Umbilical cord (tissue), 2 donors: Measurements from ENCODE around the gene LENEP. TPM values are rescaled to one million over a fixed set of nuclear protein-coding genes. Genes with fewer than 3 reads are reported as not detected.

Experiments
- DNase-seq: peaks from one replicate; pipeline ENCODE4 v3.0.0-alpha.2; 2015; ENCODE audit warnings: low spot score
- total RNA-seq: library from RNA; depleted of rRNA; stranded (reverse); fragments of >200 nt; gene quantifications from one replicate; pipeline ENCODE4 v1.2.3, GENCODE V29; 2014; ENCODE audit warnings: low replicate concordance; ENCODE audit not compliant: insufficient read depth

The LENEP gene
- total RNA-seq, 1 donor from 2014 or later, result not detected

GRCh38 chr1:154960446-154961136 lies 32.8 kb upstream of the LENEP start:
- DNase-seq, result no peak

DNA sequence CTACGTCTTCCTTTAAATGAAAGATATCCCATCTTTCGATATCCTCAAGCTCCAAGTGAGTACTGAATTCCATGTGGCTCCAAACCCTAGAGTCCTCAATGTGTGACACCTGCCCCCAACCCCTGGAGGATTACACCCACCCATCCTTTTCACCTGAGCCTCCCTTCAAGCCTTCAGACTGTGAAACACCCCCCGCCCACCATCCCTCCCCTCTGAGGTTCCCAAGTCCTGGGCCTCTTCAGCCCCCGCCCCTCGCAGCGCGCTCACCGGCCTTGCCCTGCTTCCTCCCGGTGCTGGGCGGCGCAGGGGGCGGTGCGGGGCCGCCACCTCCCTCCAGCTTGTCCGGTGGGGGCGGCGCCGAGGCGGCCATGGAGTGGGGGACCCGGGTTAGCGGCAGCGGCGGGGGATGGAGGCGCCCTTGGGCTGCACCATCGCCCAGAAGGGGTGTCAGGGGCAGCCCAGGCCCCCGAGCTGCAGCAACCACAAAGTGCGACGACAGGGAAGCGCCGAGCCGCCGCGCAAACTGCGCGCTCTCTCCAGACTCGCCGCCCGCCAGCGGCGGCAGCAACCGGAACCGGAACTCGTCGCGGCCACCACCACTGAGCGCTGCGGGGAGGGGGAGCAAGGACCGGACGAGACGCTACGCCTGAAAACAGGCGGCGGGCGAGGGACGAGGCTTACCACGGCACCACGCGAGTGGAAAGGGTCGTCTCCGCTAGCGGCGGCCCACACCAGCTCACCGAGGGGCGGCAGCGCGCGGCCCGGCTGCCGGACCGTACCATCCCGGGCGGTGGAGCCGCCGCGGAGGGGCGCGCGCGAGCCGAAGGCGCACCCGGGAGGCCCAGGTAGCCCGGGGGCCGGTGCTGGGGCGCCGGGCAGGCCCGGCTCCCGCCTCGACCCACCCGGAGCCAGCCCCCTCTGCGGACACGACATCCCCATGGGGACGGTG lies 31.9 kb upstream of the LENEP start, which contains the start of gene PYGO2:
PYGO2 (minus strand) TSS at position 576 of the 949 bp plus-strand sequence; CDS start at position 370, 206 bp downstream.
- peak; percentile 89 for DNase-seq

GRCh38 chr1:154962156-154962749 lies 31.1 kb upstream of the LENEP start:
- DNase-seq, result peak; percentile 45

- no peak for DNase-seq
Measured at GRCh38 chr1:154962795-154963330, 30.5 kb upstream of the LENEP start.

GRCh38 chr1:154963643-154964042 lies 29.7 kb upstream of the LENEP start:
- no peak for DNase-seq

DNA sequence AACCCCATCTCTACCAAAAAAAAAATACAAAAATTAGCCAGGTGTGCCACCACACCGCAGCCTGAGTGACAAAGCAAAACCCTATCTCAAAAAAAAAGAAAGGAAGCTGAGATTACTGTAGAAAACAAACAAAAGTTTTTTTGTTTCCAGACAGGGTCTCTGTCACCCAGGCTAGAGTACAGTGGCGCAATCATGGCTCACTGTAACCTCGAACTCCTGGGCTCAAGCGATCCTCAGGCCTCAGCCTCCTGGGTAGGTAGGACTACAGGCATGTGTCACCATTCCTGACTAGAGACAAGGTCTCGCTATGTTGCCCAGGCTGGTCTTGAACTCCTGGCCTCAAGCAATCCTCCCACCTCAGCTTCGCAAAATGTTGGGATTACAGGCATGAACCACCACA lies 29.0 kb upstream of the LENEP start:
- no peak for DNase-seq

- no peak for DNase-seq
Measured at GRCh38 chr1:154966111-154966510, 27.3 kb upstream of the LENEP start.

DNA sequence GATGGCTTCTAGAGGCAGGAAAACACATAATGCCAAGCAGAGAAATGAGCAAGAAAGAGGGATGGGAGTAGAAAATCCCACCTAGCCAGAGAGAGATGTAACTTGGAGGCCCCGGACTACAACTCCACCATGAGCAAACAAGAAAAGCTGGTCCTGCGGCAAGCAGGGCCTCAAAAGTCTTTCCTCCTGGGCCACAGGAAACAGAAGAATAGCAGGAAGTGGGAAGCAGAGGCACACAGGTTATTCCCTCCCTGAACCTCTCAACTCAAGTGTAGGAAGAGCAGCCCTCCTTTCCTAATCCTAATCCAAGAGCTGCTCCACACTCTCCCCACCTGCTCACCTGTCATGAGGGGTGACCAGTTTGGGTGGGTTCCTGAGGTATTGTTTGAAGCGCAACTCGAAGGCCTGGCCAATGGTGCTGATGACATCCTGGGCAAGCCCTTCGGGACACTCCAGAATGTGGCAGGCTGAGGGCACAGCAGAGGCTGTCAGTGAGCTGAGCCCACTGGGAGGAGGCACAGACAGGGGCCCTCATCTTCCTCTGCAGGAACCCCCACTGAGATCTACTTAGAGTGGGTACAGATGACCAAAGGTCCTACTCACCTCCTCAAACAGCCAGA lies 25.9 kb upstream of the LENEP start:
- DNase-seq, result no peak

- no peak for DNase-seq
Measured at GRCh38 chr1:154968731-154969130, 24.7 kb upstream of the LENEP start.

GRCh38 chr1:154969246-154969645 lies 24.1 kb upstream of the LENEP start:
- no peak for DNase-seq

DNA sequence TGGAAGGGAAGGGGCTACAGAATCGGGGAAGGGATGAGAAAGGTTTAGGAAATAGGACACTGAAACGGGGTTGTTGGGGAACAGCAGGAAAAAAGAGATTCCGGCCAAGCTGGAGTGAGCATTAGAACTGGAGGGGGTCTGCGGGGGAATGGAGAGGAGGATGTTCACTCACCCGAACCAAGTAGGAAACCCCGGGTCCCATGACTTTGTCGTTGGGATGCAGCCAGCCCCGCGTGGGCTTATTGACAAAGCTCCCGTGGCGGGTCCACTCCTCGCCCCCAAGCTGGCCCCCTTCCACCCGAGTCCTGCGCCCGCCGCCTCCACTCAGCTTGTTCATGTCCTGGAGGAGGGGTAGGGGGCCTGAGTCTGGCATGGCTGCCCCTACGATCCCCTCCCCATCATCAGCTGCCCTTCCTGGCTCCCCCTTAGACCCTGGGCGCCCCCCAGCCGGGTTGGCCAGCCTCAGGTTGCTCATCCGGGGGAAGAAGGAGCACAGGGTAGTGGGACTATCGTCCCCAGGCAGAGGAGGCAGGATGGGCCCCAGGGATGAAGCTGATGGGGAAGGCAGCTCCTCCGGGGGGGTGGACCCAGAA lies 23.4 kb upstream of the LENEP start:
- DNase-seq, result no peak

GRCh38 chr1:154970631-154971340 lies 22.6 kb upstream of the LENEP start, which contains the start of gene SHC1:
Gene SHC1, minus strand, starts transcription at chr1:154970747. Its CDS starts 221 bp downstream, at chr1:154970526.
- DNase-seq, result peak; percentile 99

GRCh38 chr1:154971341-154971998 lies 21.9 kb upstream of the LENEP start:
- no peak for DNase-seq

DNA sequence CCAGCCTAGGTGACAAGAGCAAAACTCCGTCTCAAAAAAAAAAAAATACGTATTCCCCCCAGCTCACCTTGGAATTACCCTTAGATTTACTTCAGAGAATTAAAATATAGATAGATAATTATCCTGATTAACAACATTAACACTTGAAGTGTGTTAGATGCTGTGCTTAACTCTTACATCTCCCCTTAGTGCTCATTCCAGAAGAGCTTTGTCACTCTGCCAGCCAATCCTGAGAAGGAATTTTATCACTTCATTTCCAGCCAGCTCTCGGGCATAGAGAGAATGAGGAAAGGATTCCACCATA lies 21.2 kb upstream of the LENEP start:
- DNase-seq, result no peak

DNA sequence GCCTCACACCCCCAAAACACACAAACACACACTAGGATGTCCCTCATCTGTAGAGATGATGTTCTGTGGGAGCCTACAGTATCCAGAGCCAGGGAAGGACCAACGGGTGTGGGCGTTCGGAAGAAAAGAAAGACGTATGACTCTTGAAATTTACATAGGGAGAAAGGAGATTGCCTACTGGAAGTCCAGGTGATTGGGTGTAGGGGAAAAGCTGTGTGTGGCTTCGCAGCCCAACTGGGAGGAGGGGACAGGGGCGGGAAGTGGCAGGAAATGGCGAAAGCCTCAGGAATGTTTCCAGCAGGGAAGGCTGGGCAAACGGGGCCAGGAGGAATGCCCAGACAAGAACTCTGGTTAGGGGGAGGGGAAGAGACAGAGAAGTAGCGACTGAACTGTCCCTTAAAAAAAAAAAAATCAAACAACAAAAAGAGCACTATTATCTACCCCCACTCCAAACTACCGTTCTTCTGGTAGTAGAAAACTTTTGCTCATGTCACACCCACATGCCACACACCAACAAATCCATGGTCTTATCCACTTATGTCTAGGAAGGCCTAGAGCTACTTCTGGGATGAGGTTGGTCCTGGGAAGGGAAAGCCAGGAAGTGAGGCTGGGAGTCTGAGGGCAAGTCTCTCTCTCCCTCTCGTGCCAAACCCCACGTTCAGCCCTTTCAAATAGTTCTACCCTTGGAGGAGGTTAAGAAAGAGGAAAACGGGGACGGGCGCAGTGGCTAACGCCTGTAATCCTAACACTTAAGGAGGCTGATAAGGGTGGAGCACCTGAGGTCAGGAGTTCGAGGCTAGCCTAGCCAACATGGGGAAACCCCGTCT lies 20.7 kb upstream of the LENEP start:
- peak; percentile 91 for DNase-seq

- DNase-seq, result peak; percentile 98
Measured at GRCh38 chr1:154973344-154974101, 19.9 kb upstream of the LENEP start.

DNA sequence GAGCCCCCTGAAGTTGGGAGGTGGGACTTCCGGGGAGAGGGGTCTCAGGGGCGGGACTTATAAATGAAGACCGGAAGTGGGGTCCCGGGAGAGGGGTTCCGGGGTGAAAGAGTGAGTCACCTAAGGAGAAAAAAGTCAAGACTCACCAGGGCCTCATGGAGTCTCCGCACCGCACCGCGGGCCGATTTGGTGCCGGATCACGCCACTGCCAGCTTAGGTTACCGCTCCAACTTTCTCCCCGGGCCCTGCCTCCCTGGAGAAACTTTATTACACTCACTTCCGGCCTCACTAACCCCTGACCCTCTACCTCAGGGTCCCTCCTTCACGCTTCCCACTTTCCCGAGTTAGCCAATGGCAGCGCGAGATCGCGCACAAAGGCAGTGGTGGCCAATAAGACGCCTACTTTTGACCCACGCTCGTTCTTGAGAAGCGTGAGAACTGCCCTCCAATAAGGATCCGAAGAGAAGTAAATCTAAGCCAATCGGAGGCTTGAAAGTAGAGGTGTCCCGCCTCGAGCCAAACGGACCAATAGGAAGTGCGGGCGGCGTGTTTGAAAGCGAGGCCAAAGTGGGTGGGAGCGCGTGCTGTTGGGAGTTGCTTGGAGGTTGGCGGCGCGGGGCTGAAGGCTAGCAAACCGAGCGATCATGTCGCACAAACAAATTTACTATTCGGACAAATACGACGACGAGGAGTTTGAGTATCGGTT lies 19.1 kb upstream of the LENEP start, which contains the start of gene CKS1B:
CKS1B (plus strand) TSS at position 580 of the 706 bp plus-strand sequence; CDS start at position 645, 65 bp downstream.
- peak; percentile 100 for DNase-seq
